Measurements from ENCODE around the gene PTPRM. TPM values are rescaled to one million over a fixed set of nuclear protein-coding genes. Genes with fewer than 3 reads are reported as not detected.
A peak's percentile ranks its signal among the peaks of the same experiment; 100 is the strongest.

PTPRM gene
- total RNA-seq, 2 donors from 2014 or later, result 12.3 to 15.9 TPM

- no peak for DNase-seq
- ATAC-seq, result no peak
- intact Hi-C loops (cut with DNase I, micrococcal nuclease), result no loop called here
Measured at GRCh38 chr18:8303151-8303755, 736.1 kb downstream of the PTPRM start.

- DNase-seq (no peak), ATAC-seq (no peak)
- intact Hi-C loops (cut with DNase I, micrococcal nuclease), result no loop called here
Measured at GRCh38 chr18:8307960-8308359, 740.8 kb downstream of the PTPRM start.

- DNase-seq (no peak), ATAC-seq (no peak)
- intact Hi-C loops (cut with DNase I, micrococcal nuclease), result no loop called here
Measured at GRCh38 chr18:8313043-8313442, 745.9 kb downstream of the PTPRM start.

- intact Hi-C loops (cut with DNase I, micrococcal nuclease), result no loop called here
- no peak for DNase-seq
- no peak for ATAC-seq
Measured at GRCh38 chr18:8314124-8314523, 747.0 kb downstream of the PTPRM start.

GRCh38 chr18:8319798-8320489, 752.8 kb downstream of the PTPRM start:
- intact Hi-C loops (cut with DNase I, micrococcal nuclease), result no loop called here
- no peak for DNase-seq
- ATAC-seq, result no peak

GRCh38 chr18:8322486-8322885, 755.4 kb downstream of the PTPRM start:
- ATAC-seq, result no peak
- intact Hi-C loops (cut with DNase I, micrococcal nuclease), result no loop called here
- DNase-seq, result no peak

GRCh38 chr18:8324343-8325065, 757.4 kb downstream of the PTPRM start:
- DNase-seq (no peak), ATAC-seq (no peak)
- intact Hi-C loops (cut with DNase I, micrococcal nuclease), result no loop called here

- ATAC-seq, result no peak
- DNase-seq, result no peak
- intact Hi-C loops (cut with DNase I, micrococcal nuclease), result no loop called here
Measured at GRCh38 chr18:8326763-8327394, 759.8 kb downstream of the PTPRM start.

GRCh38 chr18:8328126-8328525, 761.0 kb downstream of the PTPRM start:
- DNase-seq (no peak), ATAC-seq (no peak)
- intact Hi-C loops (cut with DNase I, micrococcal nuclease), result no loop called here

GRCh38 chr18:8329186-8329771, 762.2 kb downstream of the PTPRM start:
- intact Hi-C loops (cut with DNase I, micrococcal nuclease), result no loop called here
- no peak for DNase-seq
- ATAC-seq, result peak; percentile 96

- intact Hi-C loops (cut with DNase I, micrococcal nuclease), result no loop called here
- ATAC-seq, result no peak
- no peak for DNase-seq
Measured at GRCh38 chr18:8330575-8330974, 763.5 kb downstream of the PTPRM start.

GRCh38 chr18:8332286-8332685, 765.2 kb downstream of the PTPRM start:
- no peak for DNase-seq
- intact Hi-C loops (cut with DNase I, micrococcal nuclease), result no loop called here
- ATAC-seq, result no peak

- no peak for ATAC-seq
- DNase-seq, result no peak
- intact Hi-C loops (cut with DNase I, micrococcal nuclease), result no loop called here
Measured at GRCh38 chr18:8333961-8334360, 766.8 kb downstream of the PTPRM start.

- intact Hi-C loops (cut with DNase I, micrococcal nuclease), result no loop called here
- no peak for DNase-seq
- ATAC-seq, result no peak
Measured at GRCh38 chr18:8337211-8337610, 770.1 kb downstream of the PTPRM start.

GRCh38 chr18:8339210-8339609, 772.1 kb downstream of the PTPRM start:
- DNase-seq (no peak), ATAC-seq (no peak)
- intact Hi-C loops (cut with DNase I, micrococcal nuclease), result no loop called here

- ATAC-seq (no peak), DNase-seq (no peak)
- intact Hi-C loops (cut with DNase I, micrococcal nuclease), result no loop called here
Measured at GRCh38 chr18:8339952-8340351, 772.8 kb downstream of the PTPRM start.

GRCh38 chr18:8341481-8342230, 774.5 kb downstream of the PTPRM start:
- intact Hi-C loops (cut with DNase I, micrococcal nuclease), result no loop called here

GRCh38 chr18:8348051-8348720, 781.1 kb downstream of the PTPRM start:
- DNase-seq (no peak), ATAC-seq (no peak)
- intact Hi-C loops (cut with DNase I, micrococcal nuclease), result no loop called here

More at GRCh38 chr18:8341481-8342230, 774.5 kb downstream of the PTPRM start:
- DNase-seq (no peak), ATAC-seq (no peak)
